Non-pigmented ciliary epithelial cell (primary cell): ENCODE results near the gene WWOX.

ENCODE experiments used
- DNase-seq: peaks from one replicate; pipeline ENCODE4 v3.0.0-alpha.2; 2010; ENCODE audit warnings: low read depth

Gene WWOX

DNA sequence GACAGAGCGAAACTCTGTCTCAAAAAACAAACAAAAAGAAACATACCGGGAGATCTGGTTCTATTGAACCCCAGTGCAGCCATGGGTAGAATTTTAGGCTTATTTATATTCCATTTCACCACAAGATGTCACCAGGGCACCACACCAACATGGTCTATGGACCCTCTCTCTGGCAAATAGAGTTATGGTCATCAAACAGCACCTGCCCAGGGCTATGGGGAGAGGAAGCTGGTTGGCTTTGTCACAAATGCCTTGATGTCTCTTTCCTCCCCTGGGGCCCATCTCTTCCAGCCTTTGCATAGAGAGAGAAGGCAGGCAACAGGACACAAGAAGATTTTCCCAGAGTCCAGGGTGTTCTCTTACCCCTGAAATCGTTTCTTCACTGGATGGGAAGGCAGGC lies 128.4 kb downstream of the WWOX start:
- no peak for DNase-seq

DNA sequence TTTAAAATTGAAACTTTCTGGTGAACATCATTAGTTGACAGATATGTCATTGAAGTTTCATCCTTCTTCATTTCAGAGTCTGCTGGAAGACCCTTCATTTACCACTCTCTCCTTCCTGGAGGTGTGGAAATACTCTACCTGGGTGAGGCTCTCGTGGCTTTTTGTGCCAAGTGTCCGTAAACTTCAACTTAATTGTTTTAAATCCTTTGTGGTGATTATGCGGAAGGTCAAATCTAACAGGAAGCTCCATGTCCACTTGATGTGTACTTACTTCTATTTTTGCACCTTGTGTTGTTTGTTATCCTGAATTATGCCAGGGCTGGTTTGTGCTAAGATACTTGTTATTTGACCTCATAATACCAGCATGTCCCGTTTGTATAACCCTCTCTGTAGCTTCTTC lies 129.2 kb downstream of the WWOX start:
- DNase-seq: no peak

DNA sequence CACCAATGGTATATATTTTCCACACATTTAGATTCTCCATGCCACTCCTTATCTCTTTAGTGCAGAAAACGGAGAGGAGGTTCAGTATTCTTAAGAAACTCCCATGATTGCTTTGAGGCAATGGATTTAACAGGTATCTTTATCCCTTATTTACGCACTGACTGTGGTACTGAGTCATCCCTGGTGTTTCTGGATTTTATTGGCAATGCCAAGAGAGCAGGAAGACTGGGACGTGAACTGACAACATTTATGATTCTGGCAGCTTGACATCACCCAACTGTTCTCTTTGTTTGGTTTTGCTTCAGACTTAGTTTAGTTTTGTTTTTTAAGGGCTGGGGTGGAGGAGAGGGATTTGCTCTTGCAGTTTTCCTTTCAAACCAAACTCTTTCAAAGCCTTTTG lies 131.4 kb downstream of the WWOX start:
- DNase-seq: no peak

DNA sequence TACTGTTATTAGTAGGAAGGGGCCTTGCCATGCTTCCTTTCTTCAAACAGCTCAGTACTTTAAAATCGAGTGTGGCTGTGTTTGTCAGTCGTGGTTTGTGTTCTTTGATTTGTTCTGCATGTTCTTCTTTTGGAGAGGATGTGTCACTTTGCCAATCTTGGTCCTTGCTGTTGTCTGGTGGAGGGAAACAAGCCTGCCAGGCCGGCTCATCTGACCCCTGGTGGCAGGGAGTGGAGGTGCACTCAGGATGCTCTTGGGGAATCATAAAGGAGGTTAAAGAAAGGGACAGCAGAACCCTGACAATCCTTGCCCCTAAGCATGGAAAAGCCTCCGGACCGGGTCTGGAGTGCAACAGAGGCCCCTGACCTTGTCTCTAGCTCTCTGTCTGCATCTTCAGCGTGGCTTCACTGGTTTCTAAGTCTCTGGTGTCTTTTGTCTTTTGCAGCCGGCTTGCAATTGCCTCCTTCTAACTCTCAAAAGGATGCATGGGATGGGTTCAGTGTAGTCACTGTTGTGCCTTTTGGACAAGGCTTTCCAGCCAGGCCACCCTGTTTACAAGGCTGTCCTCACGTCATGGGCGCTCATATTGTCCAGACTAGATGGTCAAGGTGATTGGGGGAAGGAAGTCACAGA lies 135.8 kb downstream of the WWOX start:
- DNase-seq: no peak

DNA sequence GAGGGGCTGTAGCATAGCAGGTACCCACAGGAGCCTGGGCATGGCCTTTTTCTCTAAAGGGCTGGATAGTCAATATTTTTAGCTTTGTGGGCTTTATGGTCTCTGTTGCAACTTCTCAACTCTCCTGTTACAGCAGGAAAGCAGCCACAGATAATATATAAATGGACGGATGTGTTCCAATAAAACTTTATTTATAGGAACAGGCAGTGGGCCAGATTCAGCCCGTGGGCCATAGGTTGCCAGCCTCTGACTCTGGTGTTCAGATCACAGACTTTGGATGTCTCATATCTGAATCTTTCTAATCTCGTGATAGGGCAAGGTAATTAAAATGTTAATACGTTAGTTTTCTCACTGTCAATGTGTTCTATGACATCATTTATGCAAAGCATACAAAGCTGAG lies 136.4 kb downstream of the WWOX start:
- DNase-seq: no peak

DNA sequence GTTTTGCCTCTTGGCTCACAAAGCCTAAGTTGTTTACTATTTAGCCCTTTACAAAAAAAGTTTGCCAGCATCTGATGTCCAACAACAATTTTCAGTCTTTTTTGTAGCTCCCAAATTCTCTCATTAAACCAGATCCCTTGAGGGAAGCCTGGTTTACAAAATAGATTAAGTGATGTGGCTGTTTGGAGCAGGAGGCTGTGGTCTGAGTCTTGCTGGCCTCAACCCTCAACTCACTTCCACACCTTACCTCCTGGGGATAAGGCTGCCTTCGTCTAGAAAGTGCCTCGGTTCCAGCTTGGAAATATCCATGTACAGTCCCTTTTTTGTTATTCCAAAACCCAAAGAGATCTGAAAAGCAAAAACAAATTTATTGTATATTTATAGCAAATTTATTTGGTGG lies 138.4 kb downstream of the WWOX start:
- no peak for DNase-seq

DNA sequence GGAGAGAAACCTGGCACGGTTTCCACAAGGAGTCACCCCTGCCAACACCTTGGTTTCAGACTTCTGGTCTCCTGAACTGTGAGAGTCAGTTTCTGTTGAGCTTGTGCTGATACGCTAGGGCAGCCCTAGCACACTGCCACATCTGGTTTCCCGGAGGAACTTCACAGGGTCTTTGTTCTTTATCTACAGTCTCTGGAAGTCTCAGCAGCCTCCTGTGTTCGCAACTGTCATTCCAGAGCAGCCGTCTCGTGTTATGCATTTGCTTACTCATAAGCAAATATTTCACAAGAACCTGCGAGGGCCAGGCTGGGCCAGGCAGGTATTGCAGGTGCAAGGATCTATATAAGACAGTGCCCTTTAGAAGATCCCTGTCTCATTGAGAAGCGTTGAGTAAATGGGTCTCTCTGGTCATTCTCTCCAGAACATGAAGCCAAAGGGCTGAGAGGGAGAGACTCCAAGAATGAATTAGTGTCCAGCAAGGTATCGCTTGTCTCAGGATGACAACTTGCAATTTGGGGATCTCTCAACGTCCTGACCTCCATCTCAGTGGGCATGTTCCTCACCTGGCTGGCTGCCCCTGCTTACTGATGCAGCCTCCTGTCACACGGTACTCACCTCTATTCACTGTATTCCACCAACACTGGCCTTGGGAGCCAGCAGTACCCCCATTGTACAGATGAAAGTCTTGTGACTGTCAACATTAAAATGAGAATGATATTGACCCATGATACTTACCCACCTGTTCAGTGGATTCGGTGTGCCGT lies 141.2 kb downstream of the WWOX start:
- DNase-seq: no peak

DNA sequence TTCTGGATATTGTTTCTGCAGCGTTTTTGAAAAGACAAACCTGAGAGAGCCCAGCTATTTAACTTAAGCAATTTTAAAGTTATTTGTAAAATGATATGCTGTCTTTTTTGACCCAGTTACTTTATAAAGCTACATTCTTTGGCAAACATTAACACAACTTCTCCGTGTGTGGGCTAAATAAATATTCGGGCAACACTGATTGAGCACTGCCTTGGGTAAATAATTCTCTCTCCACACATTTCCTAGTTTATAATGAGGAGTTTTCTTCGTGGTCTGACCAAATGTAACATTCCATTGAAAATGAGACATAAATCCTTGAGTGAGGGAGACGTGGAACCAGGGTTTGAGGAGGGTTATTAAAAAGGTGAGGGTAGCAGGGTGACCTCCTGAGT lies 142.8 kb downstream of the WWOX start:
- DNase-seq: no peak

DNA sequence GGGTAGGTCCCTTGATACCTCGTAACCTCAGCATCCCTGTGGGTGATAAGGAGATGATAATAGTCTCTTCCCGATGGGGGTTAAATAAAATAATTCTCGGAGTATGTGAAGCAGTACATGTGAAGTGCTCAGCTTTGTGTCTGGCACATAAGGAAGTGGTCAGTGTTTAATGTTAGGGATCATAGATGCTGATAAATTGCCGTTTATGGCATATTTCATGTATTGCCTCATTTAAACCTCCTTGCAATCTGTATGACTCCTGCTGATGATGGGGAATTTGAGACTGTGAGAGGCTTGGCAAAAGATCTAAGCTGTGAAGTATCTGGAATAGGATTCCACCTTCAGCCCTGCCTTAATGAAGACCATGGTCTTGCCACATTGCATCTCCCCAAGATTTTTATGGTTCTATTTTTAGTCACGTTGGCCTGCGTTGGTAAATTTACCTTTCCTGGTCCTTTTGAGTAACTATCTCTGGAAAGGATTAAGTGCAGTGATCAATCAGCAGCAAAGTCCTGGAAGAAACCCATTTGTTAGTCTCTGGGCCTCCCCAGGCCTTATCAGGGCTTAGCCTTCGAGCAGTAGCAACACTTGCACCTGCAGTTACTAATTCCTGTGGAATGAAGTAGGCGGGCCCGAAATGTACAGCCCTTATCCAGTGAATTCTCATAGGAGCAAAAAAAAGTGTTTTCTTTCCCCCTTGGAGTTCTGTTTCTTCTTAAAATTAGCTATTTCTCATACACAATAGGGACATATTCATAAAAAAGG lies 144.9 kb downstream of the WWOX start:
- DNase-seq: no peak

DNA sequence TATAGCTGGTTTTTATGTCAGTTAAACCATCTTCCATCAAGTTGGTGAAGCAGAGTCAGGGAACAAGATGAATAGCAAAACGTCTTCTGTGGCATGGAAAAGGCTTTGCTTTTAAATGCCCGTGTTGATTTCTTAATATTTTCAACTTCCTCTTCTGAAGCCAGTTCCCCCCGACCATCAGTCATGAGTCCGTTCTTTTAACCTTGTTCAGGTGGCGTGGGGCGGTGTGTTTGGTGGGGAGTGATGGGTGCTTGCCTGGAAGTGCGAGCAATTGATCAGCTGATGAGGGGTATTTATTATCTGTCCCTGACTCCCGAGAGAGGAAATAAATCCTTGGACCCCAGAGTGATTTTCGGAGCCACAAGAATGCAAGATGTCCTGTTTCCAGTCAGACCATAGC lies 147.1 kb downstream of the WWOX start:
- DNase-seq: no peak

DNA sequence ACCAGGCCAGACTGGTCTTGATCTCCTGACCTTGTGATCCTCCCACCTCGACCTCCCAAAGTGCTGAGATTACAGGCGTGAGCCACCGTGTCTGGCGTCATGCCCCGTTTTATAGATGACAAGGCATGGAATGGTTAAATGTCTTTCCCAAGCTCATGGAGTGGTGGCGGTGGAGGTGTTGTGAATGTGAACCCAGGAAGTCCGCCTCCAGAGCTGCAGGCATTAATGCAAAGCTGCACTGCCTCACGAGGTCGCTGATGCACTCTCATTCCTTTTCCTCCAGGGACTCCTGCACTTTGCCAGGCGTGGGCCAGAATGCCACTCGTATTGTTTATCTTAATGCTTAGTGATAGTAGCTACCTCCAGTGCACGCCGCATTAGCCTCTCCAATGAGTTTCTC lies 149.6 kb downstream of the WWOX start:
- DNase-seq: no peak

DNA sequence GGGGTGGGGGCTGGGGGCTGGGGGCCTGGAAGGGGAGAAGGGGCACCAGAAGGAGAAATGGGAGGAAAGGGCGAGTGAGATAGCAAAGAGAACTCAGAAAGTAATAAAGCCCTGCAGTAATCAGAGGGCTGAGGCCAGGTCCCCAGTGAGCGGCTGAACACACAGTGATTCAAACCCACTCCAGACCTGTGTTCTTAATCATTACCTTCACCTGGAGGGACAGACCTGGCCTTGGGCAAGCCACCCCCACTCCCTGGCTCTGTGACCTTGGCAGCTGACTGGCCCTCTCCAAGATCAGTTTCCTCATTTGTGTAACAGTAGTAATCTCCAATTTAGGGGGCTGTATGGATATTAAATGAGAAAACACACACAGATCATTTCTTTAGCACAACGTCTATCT lies 150.4 kb downstream of the WWOX start:
- no peak for DNase-seq

DNA sequence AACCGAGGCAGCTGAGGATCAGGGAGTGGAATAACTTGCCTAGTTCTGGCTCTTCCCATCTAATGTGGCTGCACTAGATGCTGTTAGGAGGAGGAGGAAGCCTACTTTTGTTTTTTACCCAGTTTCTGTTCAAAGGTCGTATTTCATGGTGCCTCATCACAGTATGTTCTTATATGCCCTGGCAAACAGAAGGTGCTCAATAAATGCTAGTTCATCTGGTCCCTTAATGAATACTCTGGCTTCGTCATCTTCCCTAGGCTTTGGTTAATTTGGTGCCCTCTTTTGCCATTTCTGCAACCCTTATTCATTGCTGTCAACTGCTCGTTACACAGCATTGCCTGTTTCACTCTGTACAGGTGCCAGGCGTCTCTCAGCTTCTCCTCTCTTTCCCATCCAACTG lies 151.7 kb downstream of the WWOX start:
- DNase-seq: no peak

DNA sequence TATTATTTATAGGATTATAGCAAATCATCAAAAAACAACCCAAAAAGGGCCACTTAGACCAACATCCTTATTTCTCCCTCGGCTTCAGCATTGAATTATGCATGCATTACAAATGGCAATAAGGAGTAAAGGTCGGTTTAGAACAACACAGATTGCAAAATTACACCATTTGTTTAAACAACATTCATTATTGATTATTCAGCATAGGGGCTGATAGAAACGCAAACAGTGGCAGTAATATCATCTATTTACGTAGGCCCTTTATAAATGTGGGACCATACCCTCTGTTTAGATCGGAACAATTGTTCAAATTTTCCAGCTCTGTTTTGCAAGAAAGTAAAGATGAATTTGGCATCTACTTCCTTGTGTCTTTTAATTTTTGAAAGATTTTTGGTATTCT lies 153.3 kb downstream of the WWOX start:
- no peak for DNase-seq

DNA sequence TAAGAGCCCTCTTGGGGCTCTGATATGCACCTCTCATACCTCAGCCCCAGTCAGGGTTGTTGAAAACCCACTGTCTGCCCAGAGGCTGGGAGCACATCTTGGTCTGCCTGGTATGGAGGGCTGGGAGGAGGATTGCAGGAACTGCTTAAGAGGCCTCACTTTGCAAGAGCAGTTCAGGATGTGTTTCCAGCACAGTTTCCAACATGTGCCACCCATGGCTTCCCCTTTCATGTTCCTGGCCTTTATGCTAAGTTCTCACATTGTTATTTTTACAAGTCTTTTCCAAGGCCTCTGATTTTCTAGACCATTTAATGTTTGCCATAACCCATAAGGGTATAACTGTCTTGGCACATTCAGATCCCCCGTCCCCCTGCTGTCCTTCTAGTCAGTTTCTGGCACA lies 155.4 kb downstream of the WWOX start:
- no peak for DNase-seq

DNA sequence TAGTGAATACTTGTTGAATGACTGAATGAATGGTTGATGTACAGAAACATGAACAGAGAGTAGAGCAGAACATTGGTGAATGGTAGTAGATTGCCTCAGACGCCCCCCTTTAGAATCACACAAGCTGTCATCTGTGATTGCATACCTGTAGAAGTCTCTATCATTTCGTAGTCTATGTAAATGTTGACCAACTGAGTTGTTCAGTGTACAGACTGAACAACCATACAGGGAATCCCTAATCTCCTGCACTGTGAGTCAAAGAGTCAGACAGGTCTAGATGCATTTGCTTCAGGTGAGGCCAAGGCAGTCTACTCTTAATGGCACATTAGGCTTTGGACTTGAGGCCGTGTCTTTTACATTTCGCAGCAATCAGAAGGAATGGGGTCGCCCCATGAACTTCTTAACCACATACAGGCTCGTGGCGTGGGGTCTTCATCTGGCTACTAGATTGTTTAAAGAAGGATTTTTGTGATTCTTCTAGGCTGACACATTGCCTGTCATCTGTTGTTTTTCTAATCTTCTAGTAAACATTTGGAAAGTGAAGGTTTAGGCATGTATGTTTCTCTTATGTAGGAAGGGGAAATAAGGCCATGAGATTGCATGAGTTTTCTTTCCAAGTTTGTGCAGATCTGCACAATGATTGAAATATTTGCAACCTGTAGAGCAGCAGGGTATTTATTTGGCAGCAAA lies 157.4 kb downstream of the WWOX start:
- no peak for DNase-seq

DNA sequence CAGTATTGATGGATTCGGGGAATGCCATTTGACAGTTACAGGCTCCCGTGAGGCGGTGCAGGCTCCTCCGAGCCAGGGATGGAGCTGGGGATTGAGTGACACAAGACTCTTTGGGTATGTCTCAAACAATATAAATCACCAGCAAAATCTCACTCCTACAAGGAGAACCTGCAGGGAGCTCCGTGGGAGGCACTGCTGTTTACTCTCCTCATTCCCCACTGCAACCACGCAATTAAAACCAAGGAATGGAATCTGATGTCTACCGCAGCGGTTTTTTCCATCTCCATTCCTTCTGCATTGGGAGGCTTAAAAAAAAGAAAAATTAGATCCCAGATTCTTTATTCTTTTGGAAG lies 157.9 kb downstream of the WWOX start:
- DNase-seq: no peak

DNA sequence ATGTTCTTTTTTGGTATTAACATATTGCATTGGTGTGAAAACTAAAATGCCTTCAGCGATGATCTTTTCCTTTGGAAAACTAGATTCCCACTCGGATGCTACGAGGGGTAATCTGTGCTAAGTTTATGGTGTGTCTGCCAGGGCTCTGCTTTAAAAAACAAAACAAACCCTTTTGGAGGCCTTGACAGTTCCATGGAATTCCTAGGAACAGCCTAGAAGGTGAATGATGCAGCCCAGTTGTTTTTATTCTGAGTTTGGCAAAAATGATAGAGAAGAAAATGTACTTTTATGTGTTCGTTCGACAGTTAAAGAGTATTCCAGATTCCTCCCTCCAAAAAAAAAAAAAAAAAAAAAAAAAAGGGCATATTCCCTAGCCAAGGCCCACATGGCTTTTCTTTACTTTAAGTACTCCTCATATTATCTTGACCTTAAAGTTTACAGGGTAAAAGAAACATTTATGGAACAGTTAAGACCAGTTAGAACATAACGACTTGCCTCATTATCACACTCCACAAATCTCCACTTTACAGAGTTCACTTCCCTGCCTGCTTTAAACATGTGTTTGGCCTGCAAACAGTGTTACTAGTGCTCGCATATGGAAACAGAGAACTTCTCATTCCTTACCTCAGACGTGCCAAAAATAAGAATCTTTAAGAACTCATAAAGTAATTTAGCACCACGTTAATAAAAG lies 159.1 kb downstream of the WWOX start:
- DNase-seq: no peak

DNA sequence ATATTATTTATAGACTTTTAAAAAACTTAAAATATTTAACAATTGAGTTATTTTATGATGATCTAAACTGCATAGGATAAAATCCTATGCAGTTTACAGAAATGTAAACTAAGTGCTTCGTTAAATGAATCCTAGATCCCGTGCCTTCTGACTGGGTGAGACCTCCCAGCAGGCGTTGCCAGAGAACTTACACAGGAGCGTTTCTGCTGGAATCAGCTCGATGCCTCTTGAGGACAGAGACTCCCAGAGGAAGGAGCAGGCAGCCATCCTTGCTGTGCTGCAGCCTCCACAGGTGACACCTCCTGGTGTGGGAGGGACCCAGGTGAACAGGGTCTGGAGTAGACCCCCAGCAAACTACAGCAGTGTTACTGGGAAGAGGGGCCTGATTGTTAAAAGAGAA lies 160.4 kb downstream of the WWOX start:
- no peak for DNase-seq

DNA sequence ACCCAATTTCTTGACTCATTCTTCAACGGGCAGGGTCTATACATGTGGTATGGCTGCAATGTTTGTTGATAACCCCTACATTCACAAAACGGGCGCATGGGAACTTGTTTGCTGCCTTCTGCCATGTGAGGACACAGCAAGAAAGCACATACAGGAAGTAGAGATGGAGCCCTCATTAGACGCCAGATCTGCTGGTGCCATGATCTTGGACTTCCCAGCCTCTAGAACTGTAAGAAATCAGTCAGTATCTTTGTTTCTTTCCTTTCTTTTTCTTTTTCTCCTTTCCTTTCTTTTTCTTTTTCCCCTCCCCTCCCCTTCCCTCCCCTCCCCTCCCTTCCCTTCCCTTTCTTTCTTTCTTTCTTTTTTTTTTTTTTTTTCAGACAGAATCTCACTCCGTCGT lies 165.2 kb downstream of the WWOX start:
- no peak for DNase-seq

DNA sequence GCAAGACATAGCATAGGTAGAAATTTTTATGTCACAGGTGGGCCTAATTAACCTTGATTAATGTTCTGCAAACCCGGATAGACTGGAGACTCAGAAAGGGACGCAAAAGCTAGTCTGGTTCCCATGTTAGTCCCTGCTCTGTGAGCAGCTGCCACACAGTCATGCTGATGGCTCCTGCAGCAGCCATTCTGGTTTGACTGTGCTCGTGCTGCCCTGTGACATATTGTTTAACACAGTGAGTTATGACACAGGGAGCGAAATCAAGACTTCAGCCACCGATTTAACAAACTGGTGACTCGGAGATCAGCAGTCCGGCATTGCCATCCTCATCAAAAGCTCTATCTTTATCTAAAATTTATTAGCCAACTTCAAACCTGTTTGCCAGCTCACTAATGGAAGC lies 169.8 kb downstream of the WWOX start:
- DNase-seq: no peak

DNA sequence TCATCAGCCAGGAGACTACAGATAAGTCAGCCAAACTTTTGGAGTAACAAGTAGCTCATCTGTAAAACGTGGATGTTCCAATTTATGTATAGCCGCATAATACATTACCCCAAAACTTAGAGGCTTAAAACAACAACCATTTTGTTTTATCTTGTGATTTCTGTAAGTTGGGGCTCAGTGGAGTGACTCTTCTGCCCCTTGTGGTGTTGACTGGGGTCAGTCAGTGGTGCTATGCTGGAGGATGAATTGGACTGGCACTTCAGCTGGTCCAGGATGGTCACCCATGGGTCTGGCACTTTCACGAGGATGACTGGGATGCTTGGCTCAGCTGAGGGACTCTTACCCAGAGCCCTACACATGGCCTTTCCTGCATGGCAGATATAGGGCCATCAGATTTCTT lies 172.5 kb downstream of the WWOX start:
- no peak for DNase-seq
